GM19395 (cell line): ENCODE measurements around the gene MFSD12.

Experiments
- ATAC-seq: cut with Tn5 transposase; IDR thresholded peaks from one replicate; pipeline ENCODE4 v1.9.1; 2021; ENCODE audit warnings: mild to moderate bottlenecking, moderate library complexity; ENCODE audit not compliant: unreplicated experiment

Gene MFSD12

DNA sequence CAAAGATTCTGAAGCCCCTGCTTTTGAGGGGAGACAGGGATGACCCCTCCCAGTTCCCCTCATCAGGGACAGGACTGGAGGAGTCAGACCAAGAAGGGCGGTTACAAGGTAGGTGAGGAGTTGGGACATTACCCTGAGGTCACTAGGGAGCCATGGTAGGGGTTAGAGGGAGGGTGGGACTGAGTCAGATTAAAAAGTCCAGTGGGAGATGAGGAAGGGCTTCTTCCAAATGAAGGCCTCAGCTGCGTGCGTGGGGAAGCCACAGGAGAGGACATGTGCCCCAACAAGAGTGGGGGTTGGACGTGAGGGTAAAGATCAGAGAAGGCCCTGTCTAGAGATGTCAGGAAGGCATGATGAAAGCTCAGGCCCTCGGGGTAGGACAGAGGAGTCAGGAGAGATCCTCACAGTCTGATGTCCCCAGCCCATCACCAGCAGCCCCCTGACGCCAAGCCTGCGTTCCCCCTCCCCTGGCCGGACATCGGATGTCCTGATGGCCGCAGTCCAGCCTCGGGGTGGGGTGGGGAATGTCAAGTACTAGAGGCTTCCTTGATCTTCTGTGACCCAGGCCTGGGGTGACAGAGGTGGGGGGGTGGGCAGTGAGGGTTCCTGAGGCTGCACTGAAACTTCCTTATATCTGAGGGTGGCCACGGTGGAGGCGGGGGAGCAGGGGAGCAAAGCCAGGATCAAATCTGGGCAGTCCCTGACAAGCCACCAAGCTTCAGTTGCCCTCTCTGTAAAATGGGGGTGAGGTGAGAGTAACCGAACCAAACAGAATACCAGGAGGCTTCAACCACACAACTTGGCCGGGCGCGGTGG is 6.5 kb upstream of the MFSD12 start:
- ATAC-seq: no peak

- peak; percentile 25 for ATAC-seq
Observed at GRCh38 chr19:3556978-3557460, 367 bp downstream of the MFSD12 start.

GRCh38 chr19:3556423-3556977 is 886 bp downstream of the MFSD12 start:
- ATAC-seq: no peak

GRCh38 chr19:3555653-3556422 is 1.5 kb downstream of the MFSD12 start:
- ATAC-seq: no peak

GRCh38 chr19:3554254-3555083 is 2.9 kb downstream of the MFSD12 start:
- no peak for ATAC-seq

- ATAC-seq: no peak
Observed at GRCh38 chr19:3551792-3552095, 5.6 kb downstream of the MFSD12 start.

DNA sequence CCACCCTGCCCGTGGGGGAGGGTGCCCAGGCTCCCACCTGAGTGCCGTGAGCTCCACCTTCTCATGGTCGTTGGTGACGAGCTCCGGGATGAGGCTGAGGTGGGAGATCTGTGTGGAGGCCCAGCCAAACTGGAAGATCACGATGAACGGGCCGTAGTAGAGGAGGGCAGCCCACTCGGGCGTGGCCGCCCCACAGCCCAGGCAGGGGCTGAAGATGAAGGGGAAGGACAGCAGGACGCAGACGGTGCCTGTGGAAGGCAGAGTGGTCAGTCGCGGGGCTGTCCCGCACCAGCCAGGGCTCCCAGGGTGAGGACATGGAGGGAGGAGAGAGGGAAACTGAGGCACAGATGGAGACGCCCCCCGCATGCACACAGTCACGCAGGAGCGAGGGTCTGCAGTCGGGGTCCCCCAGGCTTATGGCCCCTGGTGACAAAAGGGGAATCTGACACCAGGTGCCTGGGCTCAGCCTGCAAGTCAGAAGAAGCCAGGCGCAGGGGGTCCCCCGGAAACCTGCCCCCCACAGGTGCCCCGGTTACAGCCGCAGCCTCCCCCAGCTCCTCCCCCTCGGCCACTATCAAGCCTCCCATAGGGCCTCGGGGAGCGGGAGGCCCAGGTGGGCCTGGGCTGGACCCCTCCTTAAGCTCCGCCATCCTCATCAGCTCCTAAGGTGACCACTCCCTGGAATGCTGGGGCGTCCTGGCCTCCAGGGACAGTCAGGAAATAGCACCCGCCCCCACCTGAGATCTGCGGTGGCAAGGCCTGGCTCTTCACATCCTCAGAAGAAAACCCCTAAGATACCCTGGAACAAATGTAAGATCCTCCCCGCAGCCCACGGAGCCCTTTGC is 6.2 kb downstream of the MFSD12 start:
- ATAC-seq: no peak

DNA sequence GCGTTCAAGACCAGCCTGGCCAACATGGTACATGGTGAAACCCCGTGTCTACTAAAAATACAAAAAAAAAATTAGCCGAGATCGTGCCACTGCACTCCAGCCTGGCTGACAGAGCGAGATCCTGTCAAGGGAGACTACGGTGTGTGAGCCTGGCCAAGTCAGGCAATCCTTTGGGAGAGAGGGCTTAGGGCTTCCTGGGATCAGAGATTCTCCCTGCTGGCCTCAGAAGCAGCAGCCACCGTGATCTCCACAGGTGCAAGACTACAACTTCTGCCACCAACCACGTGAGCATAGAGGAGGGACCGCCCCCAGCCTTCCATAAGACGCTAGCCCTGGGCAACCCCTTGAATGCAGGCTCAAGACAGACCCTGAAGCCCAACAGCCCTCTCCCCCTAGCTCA is 7.6 kb downstream of the MFSD12 start:
- ATAC-seq: no peak

- ATAC-seq: no peak
Observed at GRCh38 chr19:3548606-3549005, 8.8 kb downstream of the MFSD12 start.

DNA sequence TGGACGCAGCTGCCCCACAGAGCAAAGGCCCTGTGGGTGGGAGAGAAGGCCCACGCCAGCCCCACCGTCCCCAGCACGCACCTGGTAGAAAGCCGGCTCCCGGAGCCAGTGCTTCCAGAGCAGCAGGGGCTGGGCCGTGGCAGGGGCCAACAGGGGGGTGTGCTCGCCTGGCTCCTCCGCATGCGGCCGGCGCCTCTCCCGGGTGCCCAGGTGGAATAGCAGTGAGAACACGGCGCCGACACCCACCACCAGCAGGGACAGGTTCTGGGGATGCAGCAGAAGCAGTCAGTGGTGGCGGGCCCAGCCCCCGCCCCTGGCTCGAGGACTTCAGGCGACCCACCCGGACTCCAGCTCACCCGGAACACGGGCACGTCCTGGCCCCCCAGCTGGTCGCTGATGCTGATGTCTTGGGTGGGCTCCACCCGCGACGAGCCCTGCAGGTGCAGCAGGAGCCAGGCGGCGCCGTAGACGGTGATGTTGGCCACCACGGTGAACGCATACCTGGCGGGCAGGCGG is 9.6 kb downstream of the MFSD12 start:
- no peak for ATAC-seq

- no peak for ATAC-seq
Observed at GRCh38 chr19:3547301-3547731, 10.1 kb downstream of the MFSD12 start.

DNA sequence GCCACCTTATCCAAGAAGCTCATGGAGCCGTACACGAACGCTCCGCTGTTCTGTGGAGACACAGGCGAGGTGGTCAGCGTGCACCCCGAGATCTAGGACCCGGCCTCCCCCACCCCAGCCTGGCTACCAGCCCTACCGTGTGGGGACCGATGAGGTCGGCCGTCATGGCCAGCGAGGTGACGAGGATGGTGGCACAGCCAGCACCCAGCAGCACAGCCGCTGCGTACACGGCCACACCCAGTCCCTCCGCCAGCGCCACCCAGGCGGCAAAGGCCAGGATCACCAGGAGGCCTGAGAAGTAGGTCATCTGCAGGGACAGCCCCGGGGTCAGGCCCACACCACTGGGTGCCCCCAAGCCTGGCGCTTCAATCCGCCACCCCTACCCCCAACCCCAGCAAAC is 11.3 kb downstream of the MFSD12 start:
- no peak for ATAC-seq

DNA sequence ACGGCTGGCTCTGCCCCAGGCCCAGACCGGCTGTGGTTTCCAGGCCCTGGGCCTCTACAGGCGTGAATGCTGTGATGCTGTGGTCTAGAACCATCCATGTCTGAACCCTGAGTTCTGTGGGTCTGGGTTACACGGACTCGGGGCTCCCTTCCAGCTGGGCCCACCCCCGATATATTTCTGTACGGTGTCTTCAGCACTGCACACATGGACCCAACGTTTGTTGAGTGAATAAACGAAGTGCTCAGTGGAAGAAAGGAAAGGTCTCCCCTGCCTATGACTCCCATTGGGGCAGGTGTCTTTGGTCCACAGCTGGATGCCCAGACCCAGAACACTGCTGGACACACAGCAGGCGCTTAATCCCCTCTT is 11.7 kb downstream of the MFSD12 start:
- ATAC-seq: no peak

DNA sequence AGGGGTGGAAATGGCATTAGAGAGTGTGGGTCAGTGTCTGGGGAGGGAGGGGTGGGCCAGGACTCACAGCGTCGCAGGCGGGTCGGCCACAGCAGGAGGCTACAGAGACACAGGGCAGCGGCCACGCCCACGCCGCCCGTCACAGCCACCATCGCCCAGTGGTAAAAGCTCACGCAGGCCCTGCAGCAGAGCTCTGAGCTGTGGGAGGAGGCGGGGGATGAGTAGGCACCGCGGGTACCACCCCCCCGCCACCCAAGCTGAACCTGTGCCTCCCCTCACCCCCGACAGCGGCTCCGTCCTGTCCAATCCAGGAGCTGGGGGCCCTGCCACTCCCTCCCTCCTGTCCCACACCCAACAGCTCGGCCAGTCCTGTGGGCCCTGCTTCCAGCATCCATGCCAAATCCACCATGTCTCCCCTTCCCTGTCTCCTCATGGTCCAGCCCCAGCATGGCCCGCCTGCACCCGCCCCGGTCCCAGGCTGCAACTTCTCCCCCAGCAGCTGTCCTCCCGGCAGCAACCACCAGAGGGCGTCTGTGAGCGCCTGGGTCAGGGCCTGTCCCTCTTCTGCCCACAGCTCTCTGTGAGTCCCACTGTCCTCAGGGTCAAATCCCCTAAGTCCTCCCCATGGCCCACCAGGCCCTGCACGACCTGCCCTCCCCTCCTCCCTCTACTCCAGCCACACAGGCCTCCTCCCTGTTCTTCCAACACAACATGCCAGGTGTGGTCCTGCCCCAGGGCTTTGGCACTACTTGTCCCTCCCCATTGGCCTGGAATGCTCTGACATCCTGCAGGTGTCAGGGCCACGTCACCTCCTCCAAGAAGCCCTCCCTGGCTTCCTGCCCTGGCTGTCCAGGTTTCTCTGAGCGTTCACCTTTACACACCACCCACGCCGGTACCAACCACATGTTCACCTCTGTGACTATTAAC is 12.4 kb downstream of the MFSD12 start:
- no peak for ATAC-seq

GRCh38 chr19:3544058-3544376 is 13.4 kb downstream of the MFSD12 start:
- no peak for ATAC-seq

- no peak for ATAC-seq
Observed at GRCh38 chr19:3543150-3544057, 14.0 kb downstream of the MFSD12 start.

DNA sequence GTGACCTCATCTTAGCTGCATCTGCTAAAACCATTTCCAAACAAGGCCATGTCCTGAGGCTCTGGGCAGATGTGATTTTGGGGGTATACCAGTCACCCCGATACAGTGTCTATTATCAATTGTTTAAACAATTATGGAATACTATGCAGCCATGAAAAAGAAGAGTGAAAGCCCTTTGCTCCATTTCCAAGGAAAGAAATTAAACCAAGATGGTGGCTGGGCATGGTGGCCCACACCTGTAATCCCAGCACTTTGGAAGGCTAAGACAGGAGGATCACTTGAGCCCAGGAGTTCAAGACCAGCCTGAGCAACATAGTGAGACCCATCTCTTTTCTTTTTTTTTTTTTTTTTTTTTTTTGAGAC is 17.6 kb downstream of the MFSD12 start:
- no peak for ATAC-seq
